ENCODE results near the gene KCNH2.

Gene KCNH2

GRCh38 chr7:150951521-150951920, 26.6 kb downstream of the KCNH2 start:
- in situ Hi-C loops (cut with MboI; ENCODE audit: low sequenced_read_pairs), result no loop called here

GRCh38 chr7:150951181-150951520, 27.0 kb downstream of the KCNH2 start:
- in situ Hi-C loops (cut with MboI; ENCODE audit: low sequenced_read_pairs), result no loop called here

- in situ Hi-C loops (cut with MboI; ENCODE audit: low sequenced_read_pairs), result no loop called here
Observed at GRCh38 chr7:150950496-150951180, 27.5 kb downstream of the KCNH2 start.

- in situ Hi-C loops (cut with MboI; ENCODE audit: low sequenced_read_pairs), result no loop called here
Observed at GRCh38 chr7:150949971-150950491, 28.1 kb downstream of the KCNH2 start.

- in situ Hi-C loops (cut with MboI; ENCODE audit: low sequenced_read_pairs), result no loop called here
Observed at GRCh38 chr7:150949564-150949963, 28.6 kb downstream of the KCNH2 start.

- in situ Hi-C loops (cut with MboI; ENCODE audit: low sequenced_read_pairs), result no loop called here
Observed at GRCh38 chr7:150948791-150949251, 29.3 kb downstream of the KCNH2 start.

- in situ Hi-C loops (cut with MboI; ENCODE audit: low sequenced_read_pairs), result no loop called here
Observed at GRCh38 chr7:150947761-150948651, 30.1 kb downstream of the KCNH2 start.

- in situ Hi-C loops (cut with MboI; ENCODE audit: low sequenced_read_pairs), result no loop called here
Observed at GRCh38 chr7:150947241-150947745, 30.8 kb downstream of the KCNH2 start.

GRCh38 chr7:150946421-150947240, 31.5 kb downstream of the KCNH2 start:
- in situ Hi-C loops (cut with MboI; ENCODE audit: low sequenced_read_pairs), result no loop called here

- in situ Hi-C loops (cut with MboI; ENCODE audit: low sequenced_read_pairs), result no loop called here
Observed at GRCh38 chr7:150945853-150946420, 32.2 kb downstream of the KCNH2 start.

- in situ Hi-C loops (cut with MboI; ENCODE audit: low sequenced_read_pairs), result no loop called here
Observed at GRCh38 chr7:150945171-150945852, 32.8 kb downstream of the KCNH2 start.

GRCh38 chr7:150944066-150945042, 33.8 kb downstream of the KCNH2 start:
- in situ Hi-C loops (cut with MboI; ENCODE audit: low sequenced_read_pairs), result no loop called here

- in situ Hi-C loops (cut with MboI; ENCODE audit: low sequenced_read_pairs), result no loop called here
Observed at GRCh38 chr7:150943453-150943814, 34.7 kb downstream of the KCNH2 start.

GRCh38 chr7:150942591-150943452, 35.3 kb downstream of the KCNH2 start:
- in situ Hi-C loops (cut with MboI; ENCODE audit: low sequenced_read_pairs), result no loop called here

- in situ Hi-C loops (cut with MboI; ENCODE audit: low sequenced_read_pairs), result no loop called here
Observed at GRCh38 chr7:150942001-150942590, 36.0 kb downstream of the KCNH2 start.

GRCh38 chr7:150941351-150942000, 36.6 kb downstream of the KCNH2 start:
- in situ Hi-C loops (cut with MboI; ENCODE audit: low sequenced_read_pairs), result no loop called here

All from HL-60/S4 treated with phorbol 12-myristate 13-acetate at 8.2 ng/mL for 4 days and 3 days (cell line).